Measurements from ENCODE around the gene PAX1. TPM values are rescaled to one million over a fixed set of nuclear protein-coding genes. Genes with fewer than 3 reads are reported as not detected.

The PAX1 gene
- total RNA-seq, 1 experiment from 2014 or later, result not detected

DNA sequence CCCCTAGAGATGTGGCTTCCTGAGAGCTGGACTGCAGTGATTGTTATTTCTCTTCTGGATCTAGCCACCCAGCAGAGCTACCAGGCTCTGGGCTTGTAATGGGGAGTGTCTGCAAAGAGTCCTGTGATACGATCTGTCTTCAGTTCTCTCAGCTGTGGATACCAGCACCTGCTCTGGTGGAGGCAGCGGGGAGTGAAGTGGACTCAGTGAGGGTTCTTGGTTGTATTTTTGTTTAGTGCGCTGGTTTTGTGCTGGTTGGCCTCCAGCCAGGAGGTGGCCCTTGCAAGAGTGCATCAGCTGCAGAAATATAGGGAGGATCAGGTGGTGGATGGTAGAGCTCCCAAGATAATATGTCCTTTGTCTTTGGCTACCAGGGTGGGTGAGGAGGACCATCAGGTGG lies 33.7 kb downstream of the PAX1 start:
- Mint-ChIP-seq H3K27me3 (ENCODE audit: low read depth) (peaks cover 5% of the 10 kb centered on the region), H3K36me3 (peaks cover 3% of the 10 kb centered on the region), H3K9me3 (peaks cover 46% of the 10 kb centered on the region), H3K27ac (no peak overlapping the region), H3K4me3 (no peak overlapping the region), H3K4me1 (no peaks in the 10 kb centered on the region)
- ATAC-seq (no peak), DNase-seq (ENCODE audit: low spot score) (no peak)
- CTCF ChIA-PET, result interaction anchor here (1.3 to 2.9 kb wide), 4 partner anchors 19 to 70 kb away, joined by 3 to 16 read pairs (median 6); no protein-coding TSS in a partner anchor
- POLR2A ChIA-PET, result no interaction called here
- no peak for TF ChIP-seq PRRX2 (CRISPR knock-in tag; IDR thresholded peaks at IDR 0.05)
- TF ChIP-seq GABPB1 (CRISPR knock-in tag; IDR thresholded peaks at IDR 0.05), result no peak
- no peak for TF ChIP-seq CREM (CRISPR knock-in tag; IDR thresholded peaks at IDR 0.05)
- no peak for TF ChIP-seq IRF2 (CRISPR knock-in tag; IDR thresholded peaks at IDR 0.05; ENCODE audit: borderline replicate concordance, low read depth)
- TF ChIP-seq, protein P1, sequence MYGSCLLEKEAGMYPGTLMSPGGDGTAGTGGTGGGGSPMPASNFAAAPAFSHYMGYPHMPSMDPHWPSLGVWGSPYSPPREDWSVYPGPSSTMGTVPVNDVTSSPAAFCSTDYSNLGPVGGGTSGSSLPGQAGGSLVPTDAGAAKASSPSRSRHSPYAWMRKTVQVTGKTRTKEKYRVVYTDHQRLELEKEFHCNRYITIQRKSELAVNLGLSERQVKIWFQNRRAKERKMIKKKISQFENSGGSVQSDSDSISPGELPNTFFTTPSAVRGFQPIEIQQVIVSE (CRISPR knock-in tag; IDR thresholded peaks at IDR 0.05; ENCODE audit: borderline replicate concordance), result no peak
- TF ChIP-seq JUN (CRISPR knock-in tag; IDR thresholded peaks at IDR 0.05), result no peak
- TF ChIP-seq ZNF423 (CRISPR knock-in tag; IDR thresholded peaks at IDR 0.05), result no peak
- TF ChIP-seq ZNF671 (CRISPR knock-in tag; IDR thresholded peaks at IDR 0.05), result no peak
- TF ChIP-seq, protein P2, sequence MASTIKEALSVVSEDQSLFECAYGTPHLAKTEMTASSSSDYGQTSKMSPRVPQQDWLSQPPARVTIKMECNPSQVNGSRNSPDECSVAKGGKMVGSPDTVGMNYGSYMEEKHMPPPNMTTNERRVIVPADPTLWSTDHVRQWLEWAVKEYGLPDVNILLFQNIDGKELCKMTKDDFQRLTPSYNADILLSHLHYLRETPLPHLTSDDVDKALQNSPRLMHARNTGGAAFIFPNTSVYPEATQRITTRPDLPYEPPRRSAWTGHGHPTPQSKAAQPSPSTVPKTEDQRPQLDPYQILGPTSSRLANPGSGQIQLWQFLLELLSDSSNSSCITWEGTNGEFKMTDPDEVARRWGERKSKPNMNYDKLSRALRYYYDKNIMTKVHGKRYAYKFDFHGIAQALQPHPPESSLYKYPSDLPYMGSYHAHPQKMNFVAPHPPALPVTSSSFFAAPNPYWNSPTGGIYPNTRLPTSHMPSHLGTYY (CRISPR knock-in tag; IDR thresholded peaks at IDR 0.05), result no peak
- no peak for TF ChIP-seq NR1H2 (CRISPR knock-in tag; IDR thresholded peaks at IDR 0.05)
- TF ChIP-seq ESRRA (CRISPR knock-in tag; IDR thresholded peaks at IDR 0.05; ENCODE audit: borderline replicate concordance), result no peak
- TF ChIP-seq SP1 (CRISPR knock-in tag; conservative IDR thresholded peaks at IDR 0.05), result no peak

DNA sequence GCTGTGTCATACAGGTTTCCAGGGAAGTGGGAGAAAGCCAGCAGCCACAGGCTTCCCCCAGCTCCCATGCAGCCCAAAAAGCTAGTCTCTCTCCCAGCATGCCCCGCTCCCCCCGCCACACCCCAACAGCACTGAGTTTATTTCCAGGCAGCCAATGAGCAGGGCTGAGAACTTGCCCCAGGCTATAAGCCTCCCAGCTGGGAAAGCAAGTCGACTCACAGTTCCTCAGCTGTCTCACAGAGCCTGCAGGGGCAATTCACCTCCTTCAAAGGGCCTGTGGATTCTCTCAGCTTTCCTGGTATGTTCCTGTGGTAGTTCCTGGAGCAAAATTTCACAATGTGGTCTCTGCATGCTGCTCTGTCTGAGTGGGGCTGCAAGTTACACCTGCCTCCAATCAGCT lies 34.2 kb downstream of the PAX1 start:
- peak; percentile 41 for ATAC-seq
- DNase-seq (ENCODE audit: low spot score), result no peak
- Mint-ChIP-seq H3K27ac (no peak overlapping the region), H3K4me1 (no peaks in the 10 kb centered on the region), H3K4me3 (no peak overlapping the region), H3K9me3 (peaks cover 46% of the 10 kb centered on the region), H3K36me3 (peaks cover 3% of the 10 kb centered on the region), H3K27me3 (ENCODE audit: low read depth) (peaks cover 5% of the 10 kb centered on the region)
- no peak for TF ChIP-seq GRHL2 (CRISPR knock-in tag; IDR thresholded peaks at IDR 0.05; ENCODE audit: insufficient replicate concordance, severe bottlenecking)
- TF ChIP-seq, protein P3, sequence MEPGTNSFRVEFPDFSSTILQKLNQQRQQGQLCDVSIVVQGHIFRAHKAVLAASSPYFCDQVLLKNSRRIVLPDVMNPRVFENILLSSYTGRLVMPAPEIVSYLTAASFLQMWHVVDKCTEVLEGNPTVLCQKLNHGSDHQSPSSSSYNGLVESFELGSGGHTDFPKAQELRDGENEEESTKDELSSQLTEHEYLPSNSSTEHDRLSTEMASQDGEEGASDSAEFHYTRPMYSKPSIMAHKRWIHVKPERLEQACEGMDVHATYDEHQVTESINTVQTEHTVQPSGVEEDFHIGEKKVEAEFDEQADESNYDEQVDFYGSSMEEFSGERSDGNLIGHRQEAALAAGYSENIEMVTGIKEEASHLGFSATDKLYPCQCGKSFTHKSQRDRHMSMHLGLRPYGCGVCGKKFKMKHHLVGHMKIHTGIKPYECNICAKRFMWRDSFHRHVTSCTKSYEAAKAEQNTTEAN (CRISPR knock-in tag; IDR thresholded peaks at IDR 0.05), result no peak
- TF ChIP-seq TCF7 (CRISPR knock-in tag; IDR thresholded peaks at IDR 0.05; ENCODE audit: low read depth), result no peak
- TF ChIP-seq, protein P4, sequence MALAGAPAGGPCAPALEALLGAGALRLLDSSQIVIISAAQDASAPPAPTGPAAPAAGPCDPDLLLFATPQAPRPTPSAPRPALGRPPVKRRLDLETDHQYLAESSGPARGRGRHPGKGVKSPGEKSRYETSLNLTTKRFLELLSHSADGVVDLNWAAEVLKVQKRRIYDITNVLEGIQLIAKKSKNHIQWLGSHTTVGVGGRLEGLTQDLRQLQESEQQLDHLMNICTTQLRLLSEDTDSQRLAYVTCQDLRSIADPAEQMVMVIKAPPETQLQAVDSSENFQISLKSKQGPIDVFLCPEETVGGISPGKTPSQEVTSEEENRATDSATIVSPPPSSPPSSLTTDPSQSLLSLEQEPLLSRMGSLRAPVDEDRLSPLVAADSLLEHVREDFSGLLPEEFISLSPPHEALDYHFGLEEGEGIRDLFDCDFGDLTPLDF (CRISPR knock-in tag; IDR thresholded peaks at IDR 0.05), result no peak
- TF ChIP-seq JAZF1 (CRISPR knock-in tag; IDR thresholded peaks at IDR 0.05), result no peak
- no peak for TF ChIP-seq GABPB1 (CRISPR knock-in tag; IDR thresholded peaks at IDR 0.05)
- ChIA-PET CTCF (interaction anchor here (1.3 to 2.9 kb wide), 4 partner anchors 20 to 70 kb away, joined by 3 to 16 read pairs (median 6); no protein-coding TSS in a partner anchor), POLR2A (no interaction called here)

DNA sequence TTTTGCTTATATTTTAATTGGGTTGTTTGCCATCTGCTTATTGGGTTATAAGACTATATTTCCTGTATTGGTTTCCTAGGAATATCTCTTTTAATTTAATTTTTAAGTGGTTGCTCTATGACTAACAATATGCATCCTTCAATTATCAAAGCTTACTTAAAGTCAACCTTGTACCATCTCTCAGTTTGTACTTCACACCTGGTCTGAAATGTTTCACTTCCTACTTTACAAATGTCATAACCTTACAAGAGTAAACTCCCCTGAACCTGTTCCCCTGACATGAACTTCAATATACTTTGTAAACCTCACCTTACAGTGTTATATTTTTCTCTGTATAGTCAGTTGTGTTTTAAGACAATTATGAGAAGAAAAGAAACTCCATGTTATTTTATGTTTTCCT lies 35.8 kb downstream of the PAX1 start:
- peaks cover 38% of the 10 kb centered on the region for H3K9me3 Mint-ChIP-seq
- no peak for ATAC-seq
- H3K27ac Mint-ChIP-seq, result no peak overlapping the region
- no peak for DNase-seq (ENCODE audit: low spot score)
- peaks cover 5% of the 10 kb centered on the region; the same call in 1 of the 2 replicates for H3K27me3 Mint-ChIP-seq (ENCODE audit: low read depth)
- no peak overlapping the region for H3K4me3 Mint-ChIP-seq
- CTCF ChIA-PET, result no interaction called here
- H3K4me1 Mint-ChIP-seq, result no peaks in the 10 kb centered on the region
- POLR2A ChIA-PET, result no interaction called here
- TF ChIP-seq NR1H2 (CRISPR knock-in tag; IDR thresholded peaks at IDR 0.05) (no peak), ZNF671 (CRISPR knock-in tag; IDR thresholded peaks at IDR 0.05) (no peak), NR2C2 (CRISPR knock-in tag; IDR thresholded peaks at IDR 0.05) (no peak), TEAD1 (CRISPR knock-in tag; IDR thresholded peaks at IDR 0.05) (no peak), CREM (CRISPR knock-in tag; IDR thresholded peaks at IDR 0.05) (no peak), ETV6 (CRISPR knock-in tag; IDR thresholded peaks at IDR 0.05) (no peak), MXD4 (CRISPR knock-in tag; IDR thresholded peaks at IDR 0.05; ENCODE audit: borderline replicate concordance) (no peak), NFYB (CRISPR knock-in tag; conservative IDR thresholded peaks at IDR 0.05; ENCODE audit: low read depth) (no peak), RORB (CRISPR knock-in tag; IDR thresholded peaks at IDR 0.05) (no peak)
- TF ChIP-seq, protein P1 (CRISPR knock-in tag; IDR thresholded peaks at IDR 0.05; ENCODE audit: borderline replicate concordance), result no peak
- TF ChIP-seq, protein P5, sequence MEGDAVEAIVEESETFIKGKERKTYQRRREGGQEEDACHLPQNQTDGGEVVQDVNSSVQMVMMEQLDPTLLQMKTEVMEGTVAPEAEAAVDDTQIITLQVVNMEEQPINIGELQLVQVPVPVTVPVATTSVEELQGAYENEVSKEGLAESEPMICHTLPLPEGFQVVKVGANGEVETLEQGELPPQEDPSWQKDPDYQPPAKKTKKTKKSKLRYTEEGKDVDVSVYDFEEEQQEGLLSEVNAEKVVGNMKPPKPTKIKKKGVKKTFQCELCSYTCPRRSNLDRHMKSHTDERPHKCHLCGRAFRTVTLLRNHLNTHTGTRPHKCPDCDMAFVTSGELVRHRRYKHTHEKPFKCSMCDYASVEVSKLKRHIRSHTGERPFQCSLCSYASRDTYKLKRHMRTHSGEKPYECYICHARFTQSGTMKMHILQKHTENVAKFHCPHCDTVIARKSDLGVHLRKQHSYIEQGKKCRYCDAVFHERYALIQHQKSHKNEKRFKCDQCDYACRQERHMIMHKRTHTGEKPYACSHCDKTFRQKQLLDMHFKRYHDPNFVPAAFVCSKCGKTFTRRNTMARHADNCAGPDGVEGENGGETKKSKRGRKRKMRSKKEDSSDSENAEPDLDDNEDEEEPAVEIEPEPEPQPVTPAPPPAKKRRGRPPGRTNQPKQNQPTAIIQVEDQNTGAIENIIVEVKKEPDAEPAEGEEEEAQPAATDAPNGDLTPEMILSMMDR (IDR thresholded peaks at IDR 0.05), result no peak
- H3K36me3 Mint-ChIP-seq, result peaks cover 3% of the 10 kb centered on the region

Measured in WTC11 (cell line).